ENCODE results near the gene RHOF. TPM values are rescaled to one million over a fixed set of nuclear protein-coding genes. Genes with fewer than 3 reads are reported as not detected.

The RHOF gene
- total RNA-seq, 1 donor from 2014 or later = 9.6 TPM

GRCh38 chr12:121769831-121770301, 23.6 kb downstream of the RHOF start:
- Mint-ChIP-seq H3K36me3 (ENCODE audit: low read depth) (no peaks in the 10 kb centered on the region), H3K9me3 (ENCODE audit: low read depth) (no peaks in the 10 kb centered on the region), H3K27ac (ENCODE audit: unreplicated experiment) (no peak overlapping the region), H3K4me1 (ENCODE audit: low read depth) (peaks cover 28% of the 10 kb centered on the region), H3K4me3 (ENCODE audit: unreplicated experiment) (no peak overlapping the region), H3K27me3 (ENCODE audit: low read depth) (no peaks in the 10 kb centered on the region)
- DNase-seq (ENCODE audit: low spot score) = no peak
- TF ChIP-seq, protein P1, sequence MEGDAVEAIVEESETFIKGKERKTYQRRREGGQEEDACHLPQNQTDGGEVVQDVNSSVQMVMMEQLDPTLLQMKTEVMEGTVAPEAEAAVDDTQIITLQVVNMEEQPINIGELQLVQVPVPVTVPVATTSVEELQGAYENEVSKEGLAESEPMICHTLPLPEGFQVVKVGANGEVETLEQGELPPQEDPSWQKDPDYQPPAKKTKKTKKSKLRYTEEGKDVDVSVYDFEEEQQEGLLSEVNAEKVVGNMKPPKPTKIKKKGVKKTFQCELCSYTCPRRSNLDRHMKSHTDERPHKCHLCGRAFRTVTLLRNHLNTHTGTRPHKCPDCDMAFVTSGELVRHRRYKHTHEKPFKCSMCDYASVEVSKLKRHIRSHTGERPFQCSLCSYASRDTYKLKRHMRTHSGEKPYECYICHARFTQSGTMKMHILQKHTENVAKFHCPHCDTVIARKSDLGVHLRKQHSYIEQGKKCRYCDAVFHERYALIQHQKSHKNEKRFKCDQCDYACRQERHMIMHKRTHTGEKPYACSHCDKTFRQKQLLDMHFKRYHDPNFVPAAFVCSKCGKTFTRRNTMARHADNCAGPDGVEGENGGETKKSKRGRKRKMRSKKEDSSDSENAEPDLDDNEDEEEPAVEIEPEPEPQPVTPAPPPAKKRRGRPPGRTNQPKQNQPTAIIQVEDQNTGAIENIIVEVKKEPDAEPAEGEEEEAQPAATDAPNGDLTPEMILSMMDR (IDR thresholded peaks at IDR 0.05) = no peak

DNA sequence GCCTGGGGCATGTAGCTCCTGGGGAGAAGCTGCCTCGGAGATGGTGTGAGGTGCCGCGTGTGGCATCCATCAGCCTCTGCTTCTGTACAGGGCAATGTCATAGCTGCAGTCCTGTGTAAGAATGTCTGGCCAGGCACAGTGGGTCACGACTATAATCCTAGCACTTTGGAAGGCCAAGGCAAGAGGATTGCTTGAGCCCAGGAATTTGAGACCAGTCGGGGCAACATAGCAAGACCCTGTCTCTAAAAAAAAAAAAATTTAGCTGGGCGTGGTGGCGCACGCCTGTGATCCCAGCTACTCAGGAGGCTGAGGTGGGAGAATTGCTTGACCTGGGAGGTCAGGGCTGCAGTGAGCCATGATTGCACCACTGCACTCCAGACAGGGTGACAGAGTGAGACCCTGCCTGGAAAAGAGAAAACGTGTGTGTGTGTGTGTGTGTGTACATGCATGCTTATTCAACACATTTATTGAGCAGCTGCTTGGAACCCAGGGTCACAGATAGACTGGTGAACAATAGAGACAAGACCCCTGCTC, 24.1 kb downstream of the RHOF start:
- Mint-ChIP-seq H3K27me3 (ENCODE audit: low read depth) (no peaks in the 10 kb centered on the region), H3K36me3 (ENCODE audit: low read depth) (no peaks in the 10 kb centered on the region), H3K4me3 (ENCODE audit: unreplicated experiment) (no peak overlapping the region)

GRCh38 chr12:121767525-121768016, 25.9 kb downstream of the RHOF start:
- H3K4me3 Mint-ChIP-seq (ENCODE audit: unreplicated experiment) = no peak overlapping the region
- no peak for DNase-seq (ENCODE audit: low spot score)
- H3K27me3 Mint-ChIP-seq (ENCODE audit: low read depth) = no peaks in the 10 kb centered on the region
- H3K9me3 Mint-ChIP-seq (ENCODE audit: low read depth) = no peaks in the 10 kb centered on the region
- no peaks in the 10 kb centered on the region for H3K36me3 Mint-ChIP-seq (ENCODE audit: low read depth)
- H3K27ac Mint-ChIP-seq (ENCODE audit: unreplicated experiment) = peak overlapping the region; percentile 90
- TF ChIP-seq, protein P1 (IDR thresholded peaks at IDR 0.05) = no peak
- H3K4me1 Mint-ChIP-seq (ENCODE audit: low read depth) = peaks cover 17% of the 10 kb centered on the region

More for the DNA sequence above, 24.1 kb downstream of the RHOF start:
- no peak overlapping the region for H3K27ac Mint-ChIP-seq (ENCODE audit: unreplicated experiment)
- peaks cover 28% of the 10 kb centered on the region for H3K4me1 Mint-ChIP-seq (ENCODE audit: low read depth)
- no peak for DNase-seq (ENCODE audit: low spot score)
- no peaks in the 10 kb centered on the region for H3K9me3 Mint-ChIP-seq (ENCODE audit: low read depth)
- TF ChIP-seq, protein P1 (IDR thresholded peaks at IDR 0.05) = no peak

DNA sequence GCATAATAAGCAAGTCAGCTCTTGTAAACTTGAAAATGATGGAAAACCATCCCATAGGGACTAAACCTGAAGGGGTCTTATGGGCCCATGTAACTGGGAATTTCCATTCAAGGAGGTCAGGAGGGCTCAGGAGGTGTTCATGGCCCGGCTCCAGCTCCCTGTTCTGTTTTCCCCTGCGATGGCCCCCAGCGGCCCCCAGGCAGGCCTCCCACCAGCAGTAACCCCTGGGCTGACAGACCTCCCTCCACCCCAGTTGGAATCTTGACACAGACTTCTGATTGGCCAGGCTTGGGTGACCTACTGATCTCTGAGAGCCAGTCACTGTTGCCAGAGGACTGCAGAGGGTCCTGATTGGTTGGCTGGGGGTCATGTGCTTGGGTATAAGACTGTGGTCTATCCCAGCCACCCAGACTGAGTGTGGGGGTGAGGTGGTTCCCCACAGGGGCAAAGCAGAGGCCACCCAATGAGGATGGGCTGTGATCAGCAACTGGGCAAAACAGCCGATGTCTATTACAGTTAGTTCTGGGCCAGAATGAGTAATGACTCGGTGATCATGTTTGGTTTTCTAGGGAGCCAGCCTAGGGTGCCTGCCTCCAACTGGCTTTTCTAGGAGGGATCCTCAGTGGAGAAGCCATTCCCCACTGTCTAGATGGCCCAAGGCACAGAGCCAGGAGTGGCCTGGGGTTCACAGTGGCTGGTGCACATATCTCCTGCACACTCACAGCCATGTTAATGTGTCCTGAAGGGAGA, 27.0 kb downstream of the RHOF start:
- Mint-ChIP-seq H3K36me3 (ENCODE audit: low read depth) (peaks cover 2% of the 10 kb centered on the region), H3K27ac (ENCODE audit: unreplicated experiment) (no peak overlapping the region), H3K4me1 (ENCODE audit: low read depth) (peaks cover 28% of the 10 kb centered on the region), H3K9me3 (ENCODE audit: low read depth) (no peaks in the 10 kb centered on the region), H3K4me3 (ENCODE audit: unreplicated experiment) (no peak overlapping the region), H3K27me3 (ENCODE audit: low read depth) (no peaks in the 10 kb centered on the region)
- no peak for DNase-seq (ENCODE audit: low spot score)
- TF ChIP-seq, protein P1 (IDR thresholded peaks at IDR 0.05) = no peak

- DNase-seq (ENCODE audit: low spot score) = no peak
- peaks cover 29% of the 10 kb centered on the region for H3K4me1 Mint-ChIP-seq (ENCODE audit: low read depth)
- no peak overlapping the region for H3K4me3 Mint-ChIP-seq (ENCODE audit: unreplicated experiment)
- no peaks in the 10 kb centered on the region for H3K27me3 Mint-ChIP-seq (ENCODE audit: low read depth)
- H3K9me3 Mint-ChIP-seq (ENCODE audit: low read depth) = no peaks in the 10 kb centered on the region
- peaks cover 4% of the 10 kb centered on the region for H3K36me3 Mint-ChIP-seq (ENCODE audit: low read depth)
- H3K27ac Mint-ChIP-seq (ENCODE audit: unreplicated experiment) = no peak overlapping the region
- TF ChIP-seq, protein P1 (IDR thresholded peaks at IDR 0.05) = no peak
Measured at GRCh38 chr12:121765573-121765972, 27.9 kb downstream of the RHOF start.
